Measurements from ENCODE around the gene NEURL1. TPM values are rescaled to one million over a fixed set of nuclear protein-coding genes. Genes with fewer than 3 reads are reported as not detected.
"Not testable (repeated sequence)": the region's sequence is repeated elsewhere in the genome, so short reads cannot be mapped to it uniquely, and the experiment has no call there.

The NEURL1 gene
- total RNA-seq, 1 experiment from 2014 or later: not detected

- DNase-seq (ENCODE audit: low read depth): no peak
These were observed 692 bp downstream of the NEURL1 start for GRCh38 chr10:103493916-103494877.

- no peak for DNase-seq (ENCODE audit: low read depth)
These were observed 1.8 kb downstream of the NEURL1 start for GRCh38 chr10:103495321-103495720.

- DNase-seq (ENCODE audit: low read depth): no peak
These were observed 3.8 kb downstream of the NEURL1 start for GRCh38 chr10:103497161-103497915.

GRCh38 chr10:103498936-103499638 lies 5.6 kb downstream of the NEURL1 start:
- no peak for DNase-seq (ENCODE audit: low read depth)

GRCh38 chr10:103499881-103500280 lies 6.4 kb downstream of the NEURL1 start:
- DNase-seq (ENCODE audit: low read depth): peak; percentile 35

- DNase-seq (ENCODE audit: low read depth): no peak
These were observed 7.0 kb downstream of the NEURL1 start for GRCh38 chr10:103500481-103500880.

- DNase-seq (ENCODE audit: low read depth): no peak
These were observed 7.7 kb downstream of the NEURL1 start for GRCh38 chr10:103501186-103501585.

GRCh38 chr10:103502849-103503660 lies 9.6 kb downstream of the NEURL1 start:
- DNase-seq (ENCODE audit: low read depth): no peak

- not testable (repeated sequence) for DNase-seq (ENCODE audit: low read depth)
These were observed 10.3 kb downstream of the NEURL1 start for GRCh38 chr10:103503777-103504176.

- peak; percentile 92 for DNase-seq (ENCODE audit: low read depth)
These were observed 10.8 kb downstream of the NEURL1 start for GRCh38 chr10:103504181-103504783.

GRCh38 chr10:103506061-103506460 lies 12.6 kb downstream of the NEURL1 start:
- DNase-seq (ENCODE audit: low read depth): no peak

GRCh38 chr10:103507235-103508191 lies 14.0 kb downstream of the NEURL1 start:
- no peak for DNase-seq (ENCODE audit: low read depth)

GRCh38 chr10:103510046-103510685 lies 16.7 kb downstream of the NEURL1 start:
- DNase-seq (ENCODE audit: low read depth): no peak

GRCh38 chr10:103510791-103511752 lies 17.6 kb downstream of the NEURL1 start:
- DNase-seq (ENCODE audit: low read depth): no peak

GRCh38 chr10:103512166-103512565 lies 18.7 kb downstream of the NEURL1 start:
- no peak for DNase-seq (ENCODE audit: low read depth)

- DNase-seq (ENCODE audit: low read depth): no peak
These were observed 19.3 kb downstream of the NEURL1 start for GRCh38 chr10:103512591-103513379.

Data from Daoy (cell line).